GM13976 (cell line): ENCODE data around the gene ROR2.

Source experiments
- DNase-seq: peaks from one replicate; pipeline ENCODE4 v3.0.0; 2012; ENCODE audit warnings: low spot score
- in situ Hi-C: fragments of 300-500 bp; cut with MboI; formaldehyde crosslinking; loops from one replicate; pipeline ENCODE4 v1.12.0; 2022; ENCODE audit warnings: low sequenced_read_pairs, mixed read lengths, inconsistent platforms; ENCODE audit not compliant: unreplicated experiment
- TF ChIP-seq, protein P1 (sequence below): IDR thresholded peaks from 2 replicates; pipeline ENCODE4 v1.5.1; 2012; ENCODE audit warnings: borderline replicate concordance, mild to moderate bottlenecking; ENCODE audit not compliant: insufficient read depth; ENCODE audit errors: extremely low read depth, missing control alignments, control extremely low read depth

ROR2 gene

DNA sequence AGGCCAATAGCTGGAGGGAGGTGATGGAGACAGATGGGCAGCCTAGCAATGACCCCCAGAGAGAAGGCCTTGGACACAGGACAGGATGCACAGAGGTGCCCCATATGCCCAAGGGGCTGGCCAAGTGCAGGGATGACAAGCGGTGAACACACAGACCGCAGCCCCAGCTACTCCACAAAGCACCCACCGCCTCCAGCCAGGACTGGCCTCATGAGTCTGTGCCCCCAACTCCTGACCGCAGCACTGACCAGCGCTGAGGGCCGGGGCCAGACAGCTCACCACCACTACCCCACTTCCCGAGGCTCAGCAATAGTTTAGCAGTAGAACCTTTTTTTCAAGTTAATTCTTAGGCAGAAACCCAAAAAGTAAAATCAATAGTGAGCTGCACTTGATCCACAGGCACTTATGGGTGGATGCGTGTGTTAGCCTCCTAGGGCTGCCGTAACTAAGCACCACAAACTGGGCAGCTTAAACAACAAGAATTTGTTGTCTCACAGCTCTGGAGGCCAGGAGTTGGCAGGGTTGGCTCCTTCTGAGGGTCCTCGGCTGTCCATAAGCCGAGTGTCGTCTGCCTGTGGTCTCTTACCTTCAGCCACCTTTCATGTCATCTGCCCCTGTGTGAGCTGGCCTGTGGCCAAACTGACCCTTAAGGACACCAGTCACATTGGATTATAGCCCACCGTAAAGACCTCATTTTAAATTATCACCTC lies 14.1 kb downstream of the ROR2 start:
- in situ Hi-C loops: no loop called here
- TF ChIP-seq, protein P1, sequence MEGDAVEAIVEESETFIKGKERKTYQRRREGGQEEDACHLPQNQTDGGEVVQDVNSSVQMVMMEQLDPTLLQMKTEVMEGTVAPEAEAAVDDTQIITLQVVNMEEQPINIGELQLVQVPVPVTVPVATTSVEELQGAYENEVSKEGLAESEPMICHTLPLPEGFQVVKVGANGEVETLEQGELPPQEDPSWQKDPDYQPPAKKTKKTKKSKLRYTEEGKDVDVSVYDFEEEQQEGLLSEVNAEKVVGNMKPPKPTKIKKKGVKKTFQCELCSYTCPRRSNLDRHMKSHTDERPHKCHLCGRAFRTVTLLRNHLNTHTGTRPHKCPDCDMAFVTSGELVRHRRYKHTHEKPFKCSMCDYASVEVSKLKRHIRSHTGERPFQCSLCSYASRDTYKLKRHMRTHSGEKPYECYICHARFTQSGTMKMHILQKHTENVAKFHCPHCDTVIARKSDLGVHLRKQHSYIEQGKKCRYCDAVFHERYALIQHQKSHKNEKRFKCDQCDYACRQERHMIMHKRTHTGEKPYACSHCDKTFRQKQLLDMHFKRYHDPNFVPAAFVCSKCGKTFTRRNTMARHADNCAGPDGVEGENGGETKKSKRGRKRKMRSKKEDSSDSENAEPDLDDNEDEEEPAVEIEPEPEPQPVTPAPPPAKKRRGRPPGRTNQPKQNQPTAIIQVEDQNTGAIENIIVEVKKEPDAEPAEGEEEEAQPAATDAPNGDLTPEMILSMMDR: no peak
- DNase-seq: no peak

DNA sequence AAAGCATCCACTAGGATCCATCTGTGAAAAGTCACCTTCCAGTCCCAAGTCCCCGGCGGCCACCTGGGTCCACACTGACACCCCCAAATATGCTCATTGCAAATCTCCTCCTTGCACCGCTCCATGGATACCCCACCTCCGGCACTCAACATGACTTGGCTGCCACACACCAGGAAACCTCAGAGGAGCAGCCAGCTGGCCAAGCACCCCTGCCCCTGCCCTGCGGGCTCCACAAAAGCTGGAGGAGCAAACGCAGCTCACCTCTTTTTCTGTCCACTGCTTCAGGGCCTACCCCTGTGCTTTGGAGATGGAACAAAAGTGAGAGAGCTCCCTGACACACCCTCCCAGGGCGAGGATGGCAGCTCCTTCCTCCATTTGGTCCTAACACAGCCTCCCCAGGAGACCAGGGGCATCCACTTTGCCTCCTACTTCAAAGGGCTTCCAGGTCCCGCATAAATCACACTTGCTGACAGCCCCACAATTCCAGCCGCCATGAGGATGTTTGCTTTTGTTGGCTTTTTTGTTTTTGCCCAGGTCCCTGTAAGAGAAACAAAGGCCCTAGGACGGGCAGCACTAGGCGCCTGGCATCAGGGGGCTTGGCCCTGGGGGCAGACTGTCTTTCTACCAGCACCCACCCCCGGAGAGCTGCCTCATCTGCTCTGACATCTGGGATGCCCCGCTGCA lies 14.8 kb downstream of the ROR2 start:
- in situ Hi-C loops: no loop called here
- no peak for DNase-seq
- TF ChIP-seq, protein P1: no peak

DNA sequence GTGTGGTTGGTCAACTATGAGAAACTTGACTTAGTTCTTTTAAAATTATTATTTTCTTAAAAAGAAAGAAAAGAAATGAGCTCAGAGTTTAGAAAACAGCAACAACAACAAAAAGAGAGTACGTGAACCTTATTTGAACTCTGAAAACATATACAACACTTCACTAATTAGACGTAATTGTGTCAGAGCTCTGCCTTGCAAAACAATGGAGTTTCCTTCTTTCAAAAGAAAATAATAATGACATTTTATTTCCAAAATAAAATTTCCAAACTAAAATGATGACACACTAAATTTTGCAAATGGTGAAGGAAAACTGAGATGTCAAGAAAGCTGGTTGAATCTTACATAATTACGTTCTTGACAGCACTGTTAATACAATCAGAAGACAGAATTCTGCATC lies 15.4 kb downstream of the ROR2 start:
- in situ Hi-C loops: no loop called here
- TF ChIP-seq, protein P1: no peak
- DNase-seq: no peak

DNA sequence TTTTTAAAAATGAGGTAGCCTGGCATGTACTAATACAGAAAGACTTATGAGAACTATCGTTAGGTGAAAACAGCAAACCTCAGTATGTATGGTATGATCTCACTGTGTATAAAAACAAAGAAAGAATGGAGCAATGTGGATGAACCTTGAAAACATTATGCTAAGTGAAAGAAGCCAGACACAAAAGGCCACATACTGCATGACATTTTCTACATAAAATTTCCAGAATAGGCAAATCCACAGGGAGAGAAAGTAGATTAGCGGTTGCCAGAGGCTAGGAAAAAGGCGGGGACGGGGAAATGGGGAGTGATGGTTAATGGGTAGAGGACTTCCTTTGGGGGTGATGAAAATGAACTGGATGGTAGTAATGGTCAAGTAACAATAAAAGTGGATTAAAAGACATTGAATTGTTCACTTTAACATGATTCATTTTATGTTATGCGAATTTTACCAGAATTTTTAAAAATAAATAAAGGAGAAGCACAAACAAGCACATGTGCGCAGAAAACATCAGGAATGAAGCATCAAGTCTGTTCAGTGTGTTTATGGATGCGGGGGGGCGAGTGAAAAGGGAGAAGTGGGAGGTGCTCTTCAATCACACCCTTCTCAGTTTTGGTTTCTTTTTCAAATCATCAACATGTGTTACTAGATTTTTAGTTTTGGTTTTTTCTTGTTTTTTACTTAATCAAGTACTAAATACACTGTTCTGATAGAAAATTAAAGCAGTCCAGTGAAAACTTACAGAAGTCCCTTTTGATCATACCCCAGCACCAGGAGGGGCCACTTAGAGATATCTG lies 16.3 kb downstream of the ROR2 start:
- TF ChIP-seq, protein P1: no peak
- no peak for DNase-seq
- in situ Hi-C loops: no loop called here

DNA sequence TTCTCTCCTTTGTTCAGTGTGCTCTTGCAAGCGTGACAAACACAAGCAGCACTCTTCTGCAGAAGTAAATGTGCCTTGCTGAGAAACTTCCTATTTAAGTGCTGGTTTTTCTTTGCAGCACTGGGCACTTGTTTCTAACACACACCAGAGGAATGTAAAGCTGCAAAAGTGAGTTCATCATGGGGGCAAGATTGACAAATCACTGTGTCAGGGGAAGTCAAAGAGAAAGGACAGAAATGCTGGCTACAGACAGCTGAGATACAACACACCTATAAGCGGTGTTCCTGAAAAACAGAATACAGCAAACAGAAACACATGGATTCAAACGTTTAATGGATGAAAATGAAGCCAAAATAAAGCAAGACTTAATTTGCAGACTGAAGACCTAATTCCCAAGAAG lies 19.6 kb downstream of the ROR2 start:
- no peak for DNase-seq
- TF ChIP-seq, protein P1: no peak
- in situ Hi-C loops: no loop called here

DNA sequence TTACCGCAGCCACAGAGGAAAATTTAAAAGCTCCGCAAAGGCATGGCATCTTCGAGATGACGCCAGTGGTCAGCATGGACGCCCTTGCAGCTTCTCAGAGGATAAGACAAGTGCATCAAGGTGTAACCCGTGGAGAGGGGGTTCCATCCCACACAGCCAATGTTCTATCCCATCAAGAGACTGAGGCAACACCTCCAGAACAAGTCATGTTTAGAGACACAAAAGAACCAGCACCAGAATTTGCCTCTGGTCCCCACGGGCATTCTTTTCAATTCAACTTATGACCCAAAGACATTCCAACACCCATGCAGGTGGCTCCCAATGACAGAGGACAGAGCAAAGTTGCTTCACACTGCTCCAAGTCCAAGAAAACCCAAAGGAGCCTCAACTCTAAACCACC lies 20.7 kb downstream of the ROR2 start:
- DNase-seq: no peak
- TF ChIP-seq, protein P1: no peak
- in situ Hi-C loops: no loop called here
